HepG2 (cell line): ENCODE measurements around the gene B4GALT1. TPM values are rescaled to one million over a fixed set of nuclear protein-coding genes. Genes with fewer than 3 reads are reported as not detected.

ENCODE experiments used
- ATAC-seq: fragments of 200-7000 bp; cut with Tn5 transposase; 3 replicates; pipeline ENCODE4 v1.9.1; 2020; ENCODE audit warnings: mild to moderate bottlenecking, moderate library complexity
- BruUV-seq: library from RNA; stranded (reverse); fragments of 400-500 nt; replicated peaks from 2 replicates; lab custom pipeline; 2021; lab: Mats Ljungman, UMichigan
- CTCF ChIA-PET: fragments of 300-600 bp; formaldehyde crosslinking; extraction: SDS; loops from one replicate; lab custom pipeline; 2021; ENCODE audit warnings: low total read pairs, inconsistent platforms, low intra/inter-chr PET ratio; lab: Yijun Ruan, JAX
- POLR2A ChIA-PET: fragments of 350-600 bp; sonication (Branson Sonifier 250); formaldehyde crosslinking; loops from one replicate; lab custom pipeline; 2020; ENCODE audit warnings: antibody characterized with exemption, inconsistent platforms; lab: Yijun Ruan, JAX
- DNase-seq: peaks from one replicate; pipeline ENCODE4 v3.0.0-alpha.2; 2015; ENCODE audit warnings: low spot score
- FAIRE-seq: peaks from 3 replicates; lab custom pipeline; 2011; peaks lifted over from hg19 to GRCh38; lab: Jason Lieb, UNC
- H2AFZ ChIP-seq: one replicate; pipeline ENCODE4 v1.6.1; 2011; ENCODE audit warnings: low read length, inconsistent platforms
- H3K27ac ChIP-seq: fragments of 300-600 bp; 3 replicates; pipeline ENCODE4 v1.8.0; 2011; ENCODE audit warnings: mixed run types, mild to moderate bottlenecking, mixed read lengths, low read length, inconsistent platforms; ENCODE audit not compliant: insufficient read depth; ENCODE audit errors: extremely low read length
- H3K27me3 ChIP-seq, 2 experiments: fragments of 200-600 bp in 1 of 2; 2 replicates in 1 of 2; 3 replicates in 1 of 2; pipeline versions ENCODE4 v1.6.0 to v1.8.0; 2011; ENCODE audit warnings: low read length in 2 of 2, mild to moderate bottlenecking in 2 of 2, moderate library complexity in 2 of 2, inconsistent platforms in 1 of 2; ENCODE audit not compliant: insufficient read depth in 2 of 2, control insufficient read depth in 1 of 2
- H3K36me3 ChIP-seq, 2 experiments: fragments of 200-600 bp in 1 of 2; replicated peaks in 1 of 2; 2 replicates in 1 of 2; 3 replicates in 1 of 2; pipeline versions ENCODE4 v1.5.1 to v1.8.0; 2011; ENCODE audit warnings: low read length in 2 of 2, inconsistent platforms in 1 of 2; ENCODE audit not compliant: insufficient read depth in 2 of 2, control insufficient read depth in 1 of 2
- H3K4me1 ChIP-seq: 2 replicates; pipeline ENCODE4 v1.5.1; 2012; ENCODE audit warnings: low read length, inconsistent platforms; ENCODE audit not compliant: insufficient read depth
- H3K4me2 ChIP-seq: 2 replicates; pipeline ENCODE4 v1.6.0; 2011; ENCODE audit warnings: low read depth, low read length, inconsistent platforms
- H3K4me3 ChIP-seq, 3 experiments: fragments of 200-600 bp in 1 of 3; sonication (generic), shearing (Covaris generic) in 1 of 3; replicated peaks in 1 of 3; 2 replicates each; pipeline ENCODE4 v1.5.1; 2011 to 2016; ENCODE audit warnings: low read length in 3 of 3, inconsistent platforms in 2 of 3, low read depth in 2 of 3, mild to moderate bottlenecking in 2 of 3, control low read depth in 1 of 3, mixed read lengths in 1 of 3; ENCODE audit not compliant: insufficient read depth in 1 of 3
- H3K79me2 ChIP-seq: one replicate; pipeline ENCODE4 v1.6.1; 2011; ENCODE audit warnings: low read length, inconsistent platforms; ENCODE audit not compliant: insufficient read depth
- H3K9ac ChIP-seq: 2 replicates; pipeline ENCODE4 v1.6.0; 2011; ENCODE audit warnings: mild to moderate bottlenecking, low read depth, low read length, inconsistent platforms; ENCODE audit not compliant: insufficient read depth
- H3K9me3 ChIP-seq: 2 replicates; pipeline ENCODE4 v1.5.1; 2012; ENCODE audit warnings: mild to moderate bottlenecking, low read length
- H4K20me1 ChIP-seq: 2 replicates; pipeline ENCODE4 v1.6.0; 2011; ENCODE audit warnings: inconsistent platforms, mild to moderate bottlenecking, low read length, moderate library complexity; ENCODE audit not compliant: insufficient read depth
- CC2D1A ChIP-seq: sonication (generic); formaldehyde crosslinking; IDR thresholded peaks from 2 replicates; pipeline ENCODE4 v1.8.1; 2023; ENCODE audit warnings: mild to moderate bottlenecking, missing genetic modification reagents
- ELF1 ChIP-seq: sonication (generic); formaldehyde crosslinking; IDR thresholded peaks from 2 replicates; pipeline ENCODE4 v1.4.0; 2020; ENCODE audit warnings: missing genetic modification reagents
- FOXJ3 ChIP-seq: sonication (generic); formaldehyde crosslinking; IDR thresholded peaks from 2 replicates; pipeline ENCODE4 v1.4.0; 2020; ENCODE audit warnings: missing genetic modification reagents, mild to moderate bottlenecking, borderline replicate concordance
- GATAD2A ChIP-seq: IDR thresholded peaks from 2 replicates; pipeline ENCODE4 v1.6.1; 2016
- HMG20B ChIP-seq: conservative IDR thresholded peaks from 2 replicates; pipeline ENCODE4 v1.6.1; 2016; ENCODE audit warnings: missing genetic modification reagents, missing compliant biosample characterization
- ISX ChIP-seq: sonication (generic); formaldehyde crosslinking; conservative IDR thresholded peaks from 2 replicates; pipeline ENCODE4 v1.5.0; 2020; ENCODE audit warnings: missing genetic modification reagents
- KDM6A ChIP-seq: IDR thresholded peaks from 2 replicates; pipeline ENCODE4 v1.6.1; 2016; ENCODE audit warnings: low read depth
- NFE2L1 ChIP-seq: sonication (generic); formaldehyde crosslinking; IDR thresholded peaks from 2 replicates; pipeline ENCODE4 v1.4.0; 2020; ENCODE audit warnings: missing genetic modification reagents, mild to moderate bottlenecking, borderline replicate concordance
- PATZ1 ChIP-seq: sonication (generic); formaldehyde crosslinking; IDR thresholded peaks from 2 replicates; pipeline ENCODE4 v1.4.0; 2020; ENCODE audit warnings: missing genetic modification reagents
- ZBTB21 ChIP-seq: sonication (generic); formaldehyde crosslinking; IDR thresholded peaks from 2 replicates; pipeline ENCODE4 v1.4.0; 2020; ENCODE audit warnings: missing genetic modification reagents
- ZNF468 ChIP-seq: sonication (generic); formaldehyde crosslinking; IDR thresholded peaks from 2 replicates; pipeline ENCODE4 v1.8.0; 2022; ENCODE audit warnings: mild to moderate bottlenecking, moderate library complexity, missing genetic modification reagents
- ZNF614 ChIP-seq: IDR thresholded peaks from 2 replicates; pipeline ENCODE4 v1.6.1; 2018; ENCODE audit warnings: missing biosample characterization, missing genetic modification reagents, inconsistent platforms, borderline replicate concordance
- ZNF672 ChIP-seq: sonication (generic); formaldehyde crosslinking; IDR thresholded peaks from 2 replicates; pipeline ENCODE4 v1.8.1; 2022; ENCODE audit warnings: missing genetic modification reagents
- ZNF746 ChIP-seq: sonication (generic); formaldehyde crosslinking; IDR thresholded peaks from 2 replicates; pipeline ENCODE4 v1.8.0; 2022; ENCODE audit warnings: mild to moderate bottlenecking, missing genetic modification reagents
- ZNF800 ChIP-seq: sonication (generic); formaldehyde crosslinking; IDR thresholded peaks from 2 replicates; pipeline ENCODE4 v1.4.0; 2020; ENCODE audit warnings: missing genetic modification reagents
- ZNF841 ChIP-seq: sonication (generic); formaldehyde crosslinking; IDR thresholded peaks from 2 replicates; pipeline ENCODE4 v1.8.1; 2023; ENCODE audit warnings: missing genetic modification reagents, borderline replicate concordance
- WGBS: methylation state at CpG from one replicate; pipeline ENCODE4 v1.1.6; 2017; ENCODE audit warnings: low lambda C conversion rate; 5-methylcytosine and 5-hydroxymethylcytosine counted together
- in situ Hi-C: cut with HindIII; loops from 2 replicates; pipeline ENCODE4 v1.10.0; 2017; ENCODE audit warnings: low pct_unique_long_range_greater_than_20kb; ENCODE audit not compliant: extremely low pct_ligation_motif_present
- intact Hi-C: fragments of 100-400 bp; cut with micrococcal nuclease; formaldehyde crosslinking; loops from one replicate; pipeline ENCODE4 v1.10.0; 2022; ENCODE audit not compliant: unreplicated experiment
- polyA plus RNA-seq, 8 experiments: library from polyadenylated mRNA; depleted of rRNA in 3 of 8; stranded (reverse) in 7 of 8; unstranded in 1 of 8; fragments of >200 nt; fragmentation: Illumina TruSeq in 4 of 8; extraction: Trizol in 4 of 8; gene quantifications; 2 replicates each; pipeline versions ENCODE4 v1.2.1 to v1.2.3, GENCODE V29; 2011 to 2016; ENCODE audit warnings: low read depth in 4 of 8, missing spikeins in 1 of 8, mixed read lengths in 1 of 8; ENCODE audit not compliant: insufficient read depth in 1 of 8
- total RNA-seq, 5 experiments: library from RNA; depleted of rRNA; stranded (reverse); fragments of >200 nt; fragmentation: Illumina TruSeq; extraction: Trizol; gene quantifications; 2 replicates each; pipeline ENCODE4 v1.2.3, GENCODE V29; 2016; ENCODE audit warnings: low read depth in 1 of 5
- TF ChIP-seq, protein P1 (sequence below): sonication (generic); formaldehyde crosslinking; IDR thresholded peaks from 2 replicates; pipeline ENCODE4 v1.4.0; 2020; ENCODE audit warnings: missing genetic modification reagents, mild to moderate bottlenecking, borderline replicate concordance

Gene B4GALT1
- total and polyA plus RNA-seq, 2 of the 13 experiments (the other 11 are each of a cell fraction or from before 2014, with no cell fraction given) = 15.7 to 33.5 TPM

GRCh38 chr9:33158843-33159776 is 8.0 kb downstream of the B4GALT1 start:
- no peak overlapping the region for H3K9ac ChIP-seq
- TF ChIP-seq KDM6A (CRISPR knock-in tag) (no peak), NFE2L1 (no peak), FOXJ3 (CRISPR knock-in tag) (no peak), CC2D1A (CRISPR knock-in tag) (no peak), ZNF468 (CRISPR knock-in tag) (no peak), ZNF672 (CRISPR knock-in tag) (no peak), ZNF614 (CRISPR knock-in tag) (no peak), ZNF746 (CRISPR knock-in tag) (no peak), HMG20B (no peak), ELF1 (CRISPR knock-in tag) (no peak), GATAD2A (CRISPR knock-in tag) (peak; percentile 23; the same call in 1 of the 2 replicates), ISX (CRISPR knock-in tag) (no peak), ZNF841 (no peak), ZBTB21 (CRISPR knock-in tag) (0 out of 2 replicates have a peak, but pooled peaks have one; percentile 46), PATZ1 (CRISPR knock-in tag) (0 out of 2 replicates have a peak, but pooled peaks have one; percentile 15), ZNF800 (no peak)
- TF ChIP-seq, protein P1, sequence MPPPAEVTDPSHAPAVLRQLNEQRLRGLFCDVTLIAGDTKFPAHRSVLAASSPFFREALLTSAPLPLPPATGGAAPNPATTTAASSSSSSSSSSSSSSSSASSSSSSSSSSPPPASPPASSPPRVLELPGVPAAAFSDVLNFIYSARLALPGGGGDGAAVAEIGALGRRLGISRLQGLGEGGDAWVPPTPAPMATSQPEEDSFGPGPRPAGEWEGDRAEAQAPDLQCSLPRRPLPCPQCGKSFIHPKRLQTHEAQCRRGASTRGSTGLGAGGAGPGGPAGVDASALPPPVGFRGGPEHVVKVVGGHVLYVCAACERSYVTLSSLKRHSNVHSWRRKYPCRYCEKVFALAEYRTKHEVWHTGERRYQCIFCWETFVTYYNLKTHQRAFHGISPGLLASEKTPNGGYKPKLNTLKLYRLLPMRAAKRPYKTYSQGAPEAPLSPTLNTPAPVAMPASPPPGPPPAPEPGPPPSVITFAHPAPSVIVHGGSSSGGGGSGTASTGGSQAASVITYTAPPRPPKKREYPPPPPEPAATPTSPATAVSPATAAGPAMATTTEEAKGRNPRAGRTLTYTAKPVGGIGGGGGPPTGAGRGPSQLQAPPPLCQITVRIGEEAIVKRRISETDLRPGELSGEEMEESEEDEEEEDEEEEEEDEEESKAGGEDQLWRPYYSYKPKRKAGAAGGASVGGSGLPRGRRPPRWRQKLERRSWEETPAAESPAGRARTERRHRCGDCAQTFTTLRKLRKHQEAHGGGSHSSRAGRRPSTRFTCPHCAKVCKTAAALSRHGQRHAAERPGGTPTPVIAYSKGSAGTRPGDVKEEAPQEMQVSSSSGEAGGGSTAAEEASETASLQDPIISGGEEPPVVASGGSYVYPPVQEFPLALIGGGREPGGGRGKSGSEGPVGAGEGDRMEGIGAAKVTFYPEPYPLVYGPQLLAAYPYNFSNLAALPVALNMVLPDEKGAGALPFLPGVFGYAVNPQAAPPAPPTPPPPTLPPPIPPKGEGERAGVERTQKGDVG = no peak

More at GRCh38 chr9:33158843-33159776, 8.0 kb downstream of the B4GALT1 start:
- in situ Hi-C loops = no loop called here
- 40% methylated on average over 9 of the region's 9 CpGs for WGBS
- Histone ChIP-seq H3K27me3 (no peaks in the 10 kb centered on the region), H4K20me1 (peaks cover 59% of the 10 kb centered on the region), H3K27ac (peak overlapping the region; percentile 30), H3K4me3 (peak overlapping the region in 1 of 3 experiments; percentile 5; a peak in 1 of 6 replicates), H3K79me2 (peaks cover 97% of the 10 kb centered on the region), H3K4me2 (peak overlapping the region; percentile 34), H3K36me3 (no peaks in the 10 kb centered on the region), H3K9me3 (no peaks in the 10 kb centered on the region), H2AFZ (no peak overlapping the region), H3K4me1 (peaks cover 83% of the 10 kb centered on the region)
- no peak for FAIRE-seq
- no peak; the same call in 2 of the 3 replicates for ATAC-seq
- CTCF ChIA-PET = no interaction called here
- POLR2A ChIA-PET = interaction anchor here (0.5 to 3.1 kb wide), 5 partner anchors 8 to 131 kb away, joined by 3 to 7 read pairs (median 4); partner anchors contain the start of genes B4GALT1 and NFX1
- intact Hi-C loops = no loop called here
- no TSS peak for BruUV-seq
- no peak for DNase-seq
